AG09309 (cell line): ENCODE results near the gene AHNAK.
"Not testable (repeated sequence)": the region's sequence is repeated elsewhere in the genome, so short reads cannot be mapped to it uniquely, and the experiment has no call there.

Source experiments
- DNase-seq: peaks from one replicate; pipeline ENCODE4 v3.0.0-alpha.2; 2010; ENCODE audit warnings: low read depth
- H3K4me3 ChIP-seq: 2 replicates; pipeline ENCODE4 v1.5.1; 2011; ENCODE audit warnings: mild to moderate bottlenecking, low read depth, low read length, moderate library complexity; ENCODE audit not compliant: control insufficient read depth
- TF ChIP-seq, protein P1 (sequence below): IDR thresholded peaks from 2 replicates; pipeline ENCODE4 v1.5.1; 2011; ENCODE audit warnings: mild to moderate bottlenecking, low read depth, low read length, inconsistent platforms; ENCODE audit not compliant: insufficient read depth, control insufficient read depth; ENCODE audit errors: missing control alignments

AHNAK gene

DNA sequence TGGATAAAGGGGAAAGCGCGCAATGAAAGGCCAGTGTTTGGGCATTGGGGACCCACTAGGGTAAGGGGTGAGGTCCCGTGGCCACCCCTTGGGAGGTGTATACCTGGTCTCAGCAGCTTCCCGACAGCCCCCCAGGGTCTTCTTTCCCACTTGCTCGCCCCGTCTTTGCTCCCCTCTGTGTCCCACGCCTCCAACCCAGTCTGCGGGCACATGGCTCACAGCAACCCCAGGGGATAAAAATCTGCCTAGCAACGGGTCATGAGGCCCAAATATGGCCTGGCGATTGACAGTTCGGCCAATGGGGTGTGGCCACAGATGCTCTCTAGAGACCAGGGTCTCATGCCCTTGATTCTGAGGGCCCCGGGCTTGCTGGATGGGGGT is 41.6 kb downstream of the AHNAK start:
- no peak overlapping the region for H3K4me3 ChIP-seq
- no peak for DNase-seq
- TF ChIP-seq, protein P1, sequence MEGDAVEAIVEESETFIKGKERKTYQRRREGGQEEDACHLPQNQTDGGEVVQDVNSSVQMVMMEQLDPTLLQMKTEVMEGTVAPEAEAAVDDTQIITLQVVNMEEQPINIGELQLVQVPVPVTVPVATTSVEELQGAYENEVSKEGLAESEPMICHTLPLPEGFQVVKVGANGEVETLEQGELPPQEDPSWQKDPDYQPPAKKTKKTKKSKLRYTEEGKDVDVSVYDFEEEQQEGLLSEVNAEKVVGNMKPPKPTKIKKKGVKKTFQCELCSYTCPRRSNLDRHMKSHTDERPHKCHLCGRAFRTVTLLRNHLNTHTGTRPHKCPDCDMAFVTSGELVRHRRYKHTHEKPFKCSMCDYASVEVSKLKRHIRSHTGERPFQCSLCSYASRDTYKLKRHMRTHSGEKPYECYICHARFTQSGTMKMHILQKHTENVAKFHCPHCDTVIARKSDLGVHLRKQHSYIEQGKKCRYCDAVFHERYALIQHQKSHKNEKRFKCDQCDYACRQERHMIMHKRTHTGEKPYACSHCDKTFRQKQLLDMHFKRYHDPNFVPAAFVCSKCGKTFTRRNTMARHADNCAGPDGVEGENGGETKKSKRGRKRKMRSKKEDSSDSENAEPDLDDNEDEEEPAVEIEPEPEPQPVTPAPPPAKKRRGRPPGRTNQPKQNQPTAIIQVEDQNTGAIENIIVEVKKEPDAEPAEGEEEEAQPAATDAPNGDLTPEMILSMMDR: no peak

DNA sequence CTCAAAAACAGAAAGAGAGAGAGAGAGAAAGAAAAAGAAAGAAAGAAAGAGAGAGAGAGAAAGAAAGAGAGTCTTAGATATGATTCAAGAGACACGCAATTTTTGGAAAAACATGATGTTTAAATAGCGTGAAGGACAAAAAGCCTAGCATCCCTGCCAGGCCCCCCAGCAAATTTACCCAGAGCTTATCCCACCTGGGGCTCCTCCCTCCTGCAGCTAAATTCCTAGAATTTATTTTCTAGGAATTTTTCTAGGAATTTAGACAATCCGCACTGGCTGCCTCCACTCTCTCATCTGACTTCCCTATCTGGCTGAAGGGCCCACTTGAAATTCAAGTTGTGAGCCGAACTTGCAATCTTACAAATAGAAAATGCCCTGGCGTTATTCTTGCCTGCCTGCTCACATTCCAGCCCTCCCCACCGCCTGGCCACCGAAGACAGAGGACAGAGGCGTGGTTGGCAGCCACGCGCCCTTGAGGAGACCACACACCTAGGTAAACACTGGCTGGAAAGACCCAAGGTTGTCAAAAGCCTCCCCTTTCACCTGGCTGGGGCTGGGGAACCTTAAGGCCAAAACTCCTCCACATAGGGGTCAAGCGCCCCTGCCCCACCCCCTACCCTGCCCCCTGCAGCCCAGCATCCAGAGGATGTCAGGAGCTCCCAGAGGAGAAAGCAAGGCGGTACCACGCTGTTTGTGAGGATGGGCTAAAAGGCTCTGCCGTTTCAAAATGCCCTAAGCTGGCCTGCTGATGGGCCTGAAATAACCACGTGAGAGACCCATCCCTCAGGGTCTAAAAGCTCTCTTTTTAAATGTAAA is 42.2 kb downstream of the AHNAK start:
- no peak overlapping the region for H3K4me3 ChIP-seq
- TF ChIP-seq, protein P1: no peak
- no peak for DNase-seq

DNA sequence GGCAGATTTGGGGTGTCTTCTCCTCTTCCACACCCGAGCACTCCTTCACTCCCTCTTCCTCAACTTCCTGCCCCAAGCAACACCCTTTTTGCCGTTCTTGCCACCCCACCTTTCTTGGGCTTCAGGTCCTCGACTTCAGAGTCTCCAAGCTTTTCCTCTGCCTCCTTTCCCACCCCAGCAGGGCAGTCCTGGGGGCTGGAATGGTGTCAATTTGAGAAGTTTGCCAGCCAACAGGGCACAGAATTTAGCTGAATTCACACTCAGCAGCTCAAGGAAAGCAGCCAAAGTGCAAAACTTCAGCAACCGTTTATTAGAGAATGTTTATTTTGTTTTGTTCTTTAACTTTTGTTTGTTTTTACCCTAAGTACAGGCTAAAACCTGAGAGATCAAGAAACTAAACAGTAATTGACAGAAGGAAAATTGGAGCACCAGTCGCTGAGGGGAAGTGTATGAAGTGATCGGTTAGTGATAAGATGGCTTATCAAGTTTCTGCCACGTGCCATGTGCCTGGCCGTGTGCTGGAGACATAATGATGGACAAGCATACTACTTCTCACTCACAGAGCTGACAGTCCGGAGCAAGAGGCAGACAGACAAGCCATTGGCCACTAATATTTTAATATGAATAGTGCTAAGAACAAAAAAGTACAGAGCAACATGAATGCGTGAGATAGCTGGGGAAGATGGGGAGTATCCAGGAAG is 44.4 kb downstream of the AHNAK start:
- no peak overlapping the region for H3K4me3 ChIP-seq
- TF ChIP-seq, protein P1: no peak
- DNase-seq: no peak

DNA sequence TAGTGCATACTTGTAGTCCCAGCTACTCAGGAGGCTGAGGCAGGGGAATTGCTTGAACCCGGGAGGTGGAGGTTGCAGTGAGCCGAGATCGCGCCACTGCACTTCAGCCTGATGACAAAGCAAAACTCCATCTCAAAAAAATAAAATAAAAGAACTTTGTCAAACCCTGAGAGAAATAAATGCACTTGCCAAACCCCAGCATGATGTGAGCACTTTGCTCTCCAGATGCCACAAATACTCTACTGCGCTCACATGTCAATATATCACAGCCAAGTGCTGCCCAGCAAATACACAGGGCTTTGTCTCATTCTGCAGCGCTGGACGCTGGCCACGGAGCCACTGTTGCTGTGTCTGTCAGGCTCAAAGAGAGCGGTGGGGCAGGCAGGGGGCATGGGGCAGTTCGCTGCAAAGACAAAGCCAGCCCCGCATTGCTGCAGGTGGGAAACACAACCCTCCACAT is 45.1 kb downstream of the AHNAK start:
- no peak for DNase-seq
- no peak overlapping the region for H3K4me3 ChIP-seq
- TF ChIP-seq, protein P1: no peak

DNA sequence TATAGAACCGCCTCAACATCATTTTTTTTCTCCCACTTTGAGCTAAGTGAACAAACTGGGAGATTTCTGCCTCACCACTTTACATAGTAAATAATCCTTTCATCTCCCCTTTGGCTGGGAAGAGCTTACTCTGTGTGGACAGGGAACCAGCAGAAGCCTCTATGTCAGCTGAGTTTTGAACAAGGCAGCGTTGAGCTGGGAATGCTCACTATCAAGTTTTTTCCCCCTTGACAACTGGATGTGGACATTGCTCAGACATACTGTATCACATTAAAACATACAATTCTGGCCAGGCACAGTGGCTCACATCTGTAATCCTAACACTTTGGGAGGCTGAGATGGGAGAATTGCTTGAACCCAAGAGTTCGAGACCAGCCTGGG is 46.0 kb downstream of the AHNAK start:
- DNase-seq: no peak
- TF ChIP-seq, protein P1: no peak
- H3K4me3 ChIP-seq: no peak overlapping the region

DNA sequence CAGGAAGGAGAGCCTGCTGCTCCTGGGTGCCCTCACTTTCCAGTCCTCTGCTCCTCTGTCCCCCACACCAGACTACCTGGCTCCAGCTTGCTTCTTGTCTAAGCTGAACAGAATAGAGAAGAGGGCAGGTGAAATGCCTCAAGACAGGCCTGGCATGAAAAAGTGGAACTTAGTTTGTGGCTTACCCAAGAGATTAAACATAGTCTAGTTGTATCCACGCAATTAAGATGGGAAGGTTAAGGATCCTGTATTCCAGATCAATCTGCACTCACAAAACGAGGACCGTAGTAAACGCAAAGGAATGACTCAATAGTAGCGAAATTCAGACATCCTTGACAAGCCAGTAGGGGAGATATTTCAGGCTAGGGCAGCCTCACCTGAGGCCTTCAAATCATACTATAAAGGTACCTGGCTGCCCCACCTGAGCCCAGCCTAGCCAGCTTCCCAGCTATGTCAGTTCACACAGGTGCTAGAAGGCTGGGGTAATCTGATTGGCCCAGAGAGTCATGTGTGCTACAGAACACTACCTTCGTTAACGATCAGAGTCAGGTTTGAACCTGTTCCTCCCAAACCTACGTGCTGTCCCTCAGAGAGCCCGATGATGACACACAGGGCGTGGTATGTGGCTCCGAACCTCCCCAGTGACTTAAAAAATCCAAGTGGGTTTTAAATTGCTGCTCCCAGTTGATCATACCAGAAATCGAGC is 46.5 kb downstream of the AHNAK start:
- no peak overlapping the region for H3K4me3 ChIP-seq
- TF ChIP-seq, protein P1: no peak
- DNase-seq: no peak

DNA sequence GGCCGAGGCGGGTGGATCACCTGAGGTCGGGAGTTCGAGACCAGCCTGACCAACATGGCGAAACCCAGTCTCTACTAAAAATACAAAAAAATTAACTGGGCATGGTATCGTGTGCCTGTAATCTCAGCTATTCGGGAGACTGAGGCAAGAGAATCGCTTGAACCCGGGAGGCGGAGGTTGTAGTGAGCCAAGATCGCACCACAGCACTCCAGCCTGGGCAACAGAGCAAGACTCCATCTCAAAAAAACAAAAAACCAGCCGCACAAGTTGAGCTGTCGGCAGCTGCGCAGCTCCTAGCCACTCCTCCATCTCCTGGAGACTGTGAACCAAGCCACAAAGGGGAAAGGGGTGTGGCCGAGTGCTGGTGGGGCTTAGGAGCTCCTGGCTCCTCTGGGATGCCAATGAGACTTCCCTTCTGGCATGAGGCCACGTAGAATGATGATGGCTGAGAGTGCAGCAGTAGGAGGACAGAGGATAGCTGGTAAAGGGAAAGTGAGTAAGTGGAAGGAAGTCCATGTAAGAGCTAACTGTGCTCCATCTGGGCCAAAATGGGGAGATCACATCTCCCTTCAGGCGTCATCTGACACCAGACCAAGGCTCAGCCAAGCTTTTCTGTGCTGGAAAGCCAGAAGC is 47.2 kb downstream of the AHNAK start:
- not testable (repeated sequence) for DNase-seq, H3K4me3 ChIP-seq
